ENCODE data around the gene TRIM39. TPM values are rescaled to one million over a fixed set of nuclear protein-coding genes. Genes with fewer than 3 reads are reported as not detected.

Gene TRIM39
- total RNA-seq, 6 experiments from 2014 or later: 8.7 to 12.2 (median 10.8) TPM

- H3K27me3 Mint-ChIP-seq (ENCODE audit: insufficient read depth): peaks cover 28% of the 10 kb centered on the region
- TF ChIP-seq, protein P1, sequence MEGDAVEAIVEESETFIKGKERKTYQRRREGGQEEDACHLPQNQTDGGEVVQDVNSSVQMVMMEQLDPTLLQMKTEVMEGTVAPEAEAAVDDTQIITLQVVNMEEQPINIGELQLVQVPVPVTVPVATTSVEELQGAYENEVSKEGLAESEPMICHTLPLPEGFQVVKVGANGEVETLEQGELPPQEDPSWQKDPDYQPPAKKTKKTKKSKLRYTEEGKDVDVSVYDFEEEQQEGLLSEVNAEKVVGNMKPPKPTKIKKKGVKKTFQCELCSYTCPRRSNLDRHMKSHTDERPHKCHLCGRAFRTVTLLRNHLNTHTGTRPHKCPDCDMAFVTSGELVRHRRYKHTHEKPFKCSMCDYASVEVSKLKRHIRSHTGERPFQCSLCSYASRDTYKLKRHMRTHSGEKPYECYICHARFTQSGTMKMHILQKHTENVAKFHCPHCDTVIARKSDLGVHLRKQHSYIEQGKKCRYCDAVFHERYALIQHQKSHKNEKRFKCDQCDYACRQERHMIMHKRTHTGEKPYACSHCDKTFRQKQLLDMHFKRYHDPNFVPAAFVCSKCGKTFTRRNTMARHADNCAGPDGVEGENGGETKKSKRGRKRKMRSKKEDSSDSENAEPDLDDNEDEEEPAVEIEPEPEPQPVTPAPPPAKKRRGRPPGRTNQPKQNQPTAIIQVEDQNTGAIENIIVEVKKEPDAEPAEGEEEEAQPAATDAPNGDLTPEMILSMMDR (IDR thresholded peaks at IDR 0.05): no peak
- no peak overlapping the region for H3K4me3 Mint-ChIP-seq
- no peak overlapping the region for H3K27ac Mint-ChIP-seq
- DNase-seq: no peak
- peaks cover 10% of the 10 kb centered on the region; the same call in 1 of the 2 replicates for H3K4me1 Mint-ChIP-seq (ENCODE audit: low read depth)
- no peaks in the 10 kb centered on the region for H3K36me3 Mint-ChIP-seq (ENCODE audit: low read depth)
- no peaks in the 10 kb centered on the region for H3K9me3 Mint-ChIP-seq
These were observed 28.6 kb downstream of the TRIM39 start for GRCh38 chr6:30355281-30355680.

- Mint-ChIP-seq H3K4me3 (no peak overlapping the region), H3K27me3 (ENCODE audit: insufficient read depth) (peaks cover 33% of the 10 kb centered on the region), H3K27ac (no peak overlapping the region), H3K9me3 (no peaks in the 10 kb centered on the region), H3K4me1 (ENCODE audit: low read depth) (peaks cover 10% of the 10 kb centered on the region; the same call in 1 of the 2 replicates), H3K36me3 (ENCODE audit: low read depth) (no peaks in the 10 kb centered on the region)
- DNase-seq: no peak
- TF ChIP-seq, protein P1 (IDR thresholded peaks at IDR 0.05): no peak
These were observed 29.8 kb downstream of the TRIM39 start for GRCh38 chr6:30356536-30356935.

DNA sequence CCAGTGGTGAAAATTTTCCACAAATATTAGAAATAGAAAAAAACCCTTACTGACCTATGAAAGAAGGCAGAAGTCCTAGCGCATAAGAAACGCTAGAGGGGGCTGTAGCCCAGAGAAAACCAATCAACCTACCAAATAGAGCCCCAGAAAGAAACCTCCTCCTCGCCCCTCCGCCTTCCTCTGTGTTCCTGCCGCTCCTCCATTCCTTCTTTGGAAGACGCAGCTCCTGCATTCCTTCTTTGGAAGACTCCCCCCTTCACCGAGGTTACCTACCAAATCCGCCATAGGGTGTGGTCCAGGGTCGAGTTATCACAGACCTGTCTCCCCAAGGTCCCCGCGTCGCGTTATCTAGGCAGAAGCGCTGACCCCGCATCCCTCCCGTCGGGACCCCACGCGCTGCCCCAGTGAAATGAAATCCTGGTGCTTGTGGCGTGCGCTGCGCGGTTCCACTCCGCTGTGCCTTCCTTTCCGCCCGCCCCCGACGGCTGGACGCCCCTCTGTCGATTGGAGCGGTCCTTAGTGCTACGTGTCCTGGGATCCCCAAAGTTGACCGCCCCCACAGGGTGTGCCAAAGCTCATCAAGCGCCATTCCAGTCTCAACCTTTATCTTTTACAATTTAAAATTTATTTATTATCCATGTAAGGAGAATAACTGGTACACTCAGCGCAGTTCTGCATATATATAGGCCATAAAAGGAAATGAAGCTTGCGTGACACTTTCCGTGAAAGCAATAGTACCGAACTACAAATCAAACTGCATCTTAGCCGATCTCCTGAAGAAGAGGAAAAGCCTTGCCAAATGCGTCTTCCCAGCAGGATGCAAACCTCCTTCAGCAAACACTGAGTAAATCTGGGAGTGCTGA, 31.2 kb downstream of the TRIM39 start:
- H3K27me3 Mint-ChIP-seq (ENCODE audit: insufficient read depth): peaks cover 36% of the 10 kb centered on the region
- H3K4me3 Mint-ChIP-seq: peak overlapping the region; percentile 84
- TF ChIP-seq, protein P1 (IDR thresholded peaks at IDR 0.05): peak; percentile 89
- H3K9me3 Mint-ChIP-seq: peaks cover 6% of the 10 kb centered on the region; the same call in 1 of the 2 replicates
- no peaks in the 10 kb centered on the region for H3K36me3 Mint-ChIP-seq (ENCODE audit: low read depth)
- peaks cover 10% of the 10 kb centered on the region; the same call in 1 of the 2 replicates for H3K4me1 Mint-ChIP-seq (ENCODE audit: low read depth)
- no peak overlapping the region for H3K27ac Mint-ChIP-seq
- peak; percentile 51 for DNase-seq

DNA sequence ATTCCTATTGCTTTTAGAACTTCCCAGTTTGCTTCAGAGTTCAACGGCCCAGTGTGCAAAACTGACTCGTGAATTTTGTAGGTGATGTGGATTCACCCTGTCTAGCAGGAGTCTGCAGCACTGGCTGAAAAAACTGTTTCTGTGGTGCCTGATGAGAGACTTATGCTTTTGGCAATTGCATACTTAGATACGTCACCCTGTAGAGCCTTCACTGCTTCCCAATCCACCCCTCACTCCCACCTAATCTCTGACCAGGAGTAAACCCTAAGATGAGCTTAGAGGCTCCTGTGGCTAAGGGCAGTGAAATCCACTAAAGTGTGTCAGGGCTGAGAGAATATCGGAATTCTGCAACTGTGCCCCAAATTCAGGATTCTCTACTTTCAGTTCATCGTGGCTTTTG, 32.5 kb downstream of the TRIM39 start:
- Mint-ChIP-seq H3K4me1 (ENCODE audit: low read depth) (peaks cover 10% of the 10 kb centered on the region; the same call in 1 of the 2 replicates), H3K9me3 (peaks cover 6% of the 10 kb centered on the region; the same call in 1 of the 2 replicates), H3K36me3 (ENCODE audit: low read depth) (no peaks in the 10 kb centered on the region), H3K27ac (no peak overlapping the region), H3K4me3 (no peak overlapping the region), H3K27me3 (ENCODE audit: insufficient read depth) (peaks cover 35% of the 10 kb centered on the region)
- DNase-seq: no peak
- TF ChIP-seq, protein P1 (IDR thresholded peaks at IDR 0.05): no peak

- H3K4me1 Mint-ChIP-seq (ENCODE audit: low read depth): peaks cover 10% of the 10 kb centered on the region; the same call in 1 of the 2 replicates
- TF ChIP-seq, protein P1 (IDR thresholded peaks at IDR 0.05): no peak
- H3K36me3 Mint-ChIP-seq (ENCODE audit: low read depth): no peaks in the 10 kb centered on the region
- peaks cover 6% of the 10 kb centered on the region; the same call in 1 of the 2 replicates for H3K9me3 Mint-ChIP-seq
- peaks cover 33% of the 10 kb centered on the region for H3K27me3 Mint-ChIP-seq (ENCODE audit: insufficient read depth)
- DNase-seq: no peak
- H3K27ac Mint-ChIP-seq: no peak overlapping the region
- H3K4me3 Mint-ChIP-seq: no peak overlapping the region
These were observed 33.4 kb downstream of the TRIM39 start for GRCh38 chr6:30360139-30360538.
